C4-2B (cell line): ENCODE measurements around the gene BRIP1.
"Not testable (repeated sequence)": the region's sequence is repeated elsewhere in the genome, so short reads cannot be mapped to it uniquely, and the experiment has no call there.

Source experiments
- H3K27ac ChIP-seq: fragments of 450-650 bp; 2 replicates; pipeline ENCODE4 v1.5.1; 2017
- CTCF ChIP-seq: fragments of 450-650 bp; conservative IDR thresholded peaks from 2 replicates; pipeline ENCODE4 v1.5.1; 2017; ENCODE audit warnings: mild to moderate bottlenecking
- ZFX ChIP-seq: fragments of 450-650 bp; IDR thresholded peaks from 2 replicates; pipeline ENCODE4 v1.6.1; 2017

BRIP1 gene

GRCh38 chr17:61729690-61730268 is 133.5 kb downstream of the BRIP1 start:
- TF ChIP-seq ZFX (no peak), CTCF (0 out of 2 replicates have a peak, but pooled peaks have one; percentile 4)
- H3K27ac ChIP-seq = no peak overlapping the region

GRCh38 chr17:61728297-61728836 is 135.0 kb downstream of the BRIP1 start:
- H3K27ac ChIP-seq = no peak overlapping the region
- TF ChIP-seq CTCF = no peak

GRCh38 chr17:61727798-61728197 is 135.5 kb downstream of the BRIP1 start:
- H3K27ac ChIP-seq = not testable (repeated sequence)

- TF ChIP-seq ZFX = no peak
- TF ChIP-seq CTCF = no peak
- no peak overlapping the region for H3K27ac ChIP-seq
Measured at GRCh38 chr17:61726977-61727376, 136.4 kb downstream of the BRIP1 start.

GRCh38 chr17:61724777-61725176 is 138.6 kb downstream of the BRIP1 start:
- no peak for TF ChIP-seq CTCF
- TF ChIP-seq ZFX = no peak
- H3K27ac ChIP-seq = no peak overlapping the region

GRCh38 chr17:61723914-61724313 is 139.4 kb downstream of the BRIP1 start:
- TF ChIP-seq CTCF (no peak), ZFX (no peak)
- H3K27ac ChIP-seq = no peak overlapping the region

GRCh38 chr17:61723183-61723582 is 140.1 kb downstream of the BRIP1 start:
- H3K27ac ChIP-seq = no peak overlapping the region
- TF ChIP-seq CTCF (no peak), ZFX (no peak)

- no peak overlapping the region for H3K27ac ChIP-seq
- TF ChIP-seq CTCF (no peak), ZFX (no peak)
Measured at GRCh38 chr17:61722398-61722797, 140.9 kb downstream of the BRIP1 start.
